Measurements from ENCODE around the gene MYBPHL.

DNA sequence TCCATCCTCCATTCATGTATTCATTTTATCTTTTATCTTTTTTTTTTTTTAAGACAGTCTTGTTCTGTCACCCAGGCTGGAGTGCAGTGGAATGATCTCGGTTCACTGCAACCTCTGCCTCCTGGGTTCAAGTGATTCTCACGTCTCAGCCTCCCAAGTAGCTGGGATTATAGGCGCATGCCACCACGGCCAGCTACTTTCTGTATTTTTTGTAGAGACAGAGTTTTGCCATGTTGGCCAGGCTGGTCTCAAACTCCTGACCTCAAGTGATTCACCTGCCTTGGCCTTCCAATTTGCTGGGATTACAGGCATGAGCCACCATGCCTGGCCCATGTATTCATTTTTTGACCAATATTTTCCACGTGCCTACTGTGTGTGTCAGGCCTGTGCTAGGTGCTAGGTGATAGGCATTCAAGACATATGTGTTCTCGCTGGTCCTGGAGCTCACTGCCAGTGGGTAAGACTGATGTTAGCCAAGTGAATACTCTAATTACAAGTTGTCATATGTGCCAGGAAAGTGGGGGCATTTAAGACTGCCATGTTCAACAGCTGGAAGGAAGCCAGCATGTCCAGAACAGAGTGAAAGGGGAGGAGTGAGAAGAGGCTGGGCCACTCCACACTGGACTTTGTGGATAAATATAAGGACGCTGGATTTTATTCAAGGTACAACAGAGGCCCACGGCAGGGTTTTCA lies 62.8 kb downstream of the MYBPHL start:
- TF ChIP-seq, protein P1, sequence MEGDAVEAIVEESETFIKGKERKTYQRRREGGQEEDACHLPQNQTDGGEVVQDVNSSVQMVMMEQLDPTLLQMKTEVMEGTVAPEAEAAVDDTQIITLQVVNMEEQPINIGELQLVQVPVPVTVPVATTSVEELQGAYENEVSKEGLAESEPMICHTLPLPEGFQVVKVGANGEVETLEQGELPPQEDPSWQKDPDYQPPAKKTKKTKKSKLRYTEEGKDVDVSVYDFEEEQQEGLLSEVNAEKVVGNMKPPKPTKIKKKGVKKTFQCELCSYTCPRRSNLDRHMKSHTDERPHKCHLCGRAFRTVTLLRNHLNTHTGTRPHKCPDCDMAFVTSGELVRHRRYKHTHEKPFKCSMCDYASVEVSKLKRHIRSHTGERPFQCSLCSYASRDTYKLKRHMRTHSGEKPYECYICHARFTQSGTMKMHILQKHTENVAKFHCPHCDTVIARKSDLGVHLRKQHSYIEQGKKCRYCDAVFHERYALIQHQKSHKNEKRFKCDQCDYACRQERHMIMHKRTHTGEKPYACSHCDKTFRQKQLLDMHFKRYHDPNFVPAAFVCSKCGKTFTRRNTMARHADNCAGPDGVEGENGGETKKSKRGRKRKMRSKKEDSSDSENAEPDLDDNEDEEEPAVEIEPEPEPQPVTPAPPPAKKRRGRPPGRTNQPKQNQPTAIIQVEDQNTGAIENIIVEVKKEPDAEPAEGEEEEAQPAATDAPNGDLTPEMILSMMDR (conservative IDR thresholded peaks at IDR 0.05; ENCODE audit: low read depth, low read length) = no peak
- no peak for TF ChIP-seq EZH2phosphoT487 (IDR thresholded peaks at IDR 0.05; ENCODE audit: borderline replicate concordance, low read length)

Measured in PC-3 (cell line).